Measurements from ENCODE around the gene COASY. TPM values are rescaled to one million over a fixed set of nuclear protein-coding genes. Genes with fewer than 3 reads are reported as not detected.

COASY gene
- total RNA-seq, 1 experiment from 2014 or later: 138 TPM

DNA sequence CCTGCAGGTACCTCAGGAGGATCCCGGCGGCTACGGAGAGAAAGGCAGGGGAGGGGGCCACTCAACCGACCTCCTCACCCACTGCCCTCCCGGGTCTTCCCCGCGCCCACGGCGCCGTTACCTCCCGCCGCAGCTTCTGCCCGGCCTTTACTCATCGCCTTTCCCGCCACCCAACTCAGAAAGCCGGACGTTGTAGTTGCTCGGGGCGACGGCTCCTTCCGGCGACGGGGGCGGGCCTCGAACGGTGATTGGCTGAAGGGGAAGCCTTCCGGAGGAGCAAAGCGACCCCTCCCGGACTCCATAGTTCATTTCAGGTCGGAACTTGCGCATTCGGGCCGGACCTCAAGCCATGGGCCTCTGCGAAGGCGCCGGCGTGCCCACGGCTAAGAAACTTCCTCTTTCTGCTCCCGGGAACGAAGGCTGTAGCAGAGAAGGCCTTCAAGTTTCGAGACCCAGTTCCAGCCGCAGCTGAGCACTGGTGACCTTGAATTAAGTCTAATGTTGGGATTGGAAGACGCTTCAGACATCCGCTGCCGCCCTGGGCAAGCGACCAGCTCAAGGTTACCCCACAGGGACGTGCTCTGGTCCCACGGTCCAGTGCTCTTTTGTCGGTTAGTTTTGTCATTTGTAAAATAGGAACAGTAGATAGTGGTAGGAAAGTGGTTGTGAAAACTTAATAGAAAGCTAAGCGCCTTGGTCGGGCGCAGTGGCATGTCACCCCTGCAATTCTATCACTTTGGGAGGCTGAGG is 15.8 kb downstream of the COASY start, which contains the start of gene PSMC3IP:
PSMC3IP (minus strand) TSS at position 198 of the 750 bp plus-strand sequence; CDS start at position 155, 43 bp downstream.
- peak; percentile 59 to 64 for TF ChIP-seq CTCF (IDR thresholded peaks at IDR 0.05; ENCODE audit: insufficient read depth in 1 of 2, low read depth in 1 of 2, low read length in 1 of 2, severe bottlenecking in 1 of 2, unreplicated experiment in 1 of 2)
- CTCF ChIA-PET: interaction anchor here (0.6 to 2.9 kb wide), 38 partner anchors 9 to 435 kb away, joined by 3 to 38 read pairs (median 5); partner anchors contain the start of genes BECN1, CAVIN1, CNTD1 and COA3
- Histone ChIP-seq H3K36me3 (ENCODE audit: control insufficient read depth, insufficient read depth, low read length) (peaks cover 6% of the 10 kb centered on the region), H3K9me3 (no peaks in the 10 kb centered on the region), H3K27me3 (replicated peaks; ENCODE audit: control insufficient read depth, insufficient read depth, low read length) (no peaks in the 10 kb centered on the region), H3K4me1 (peaks cover 4% of the 10 kb centered on the region), H3K4me3 (ENCODE audit: low read depth, low read length) (peak within 1 kb of the TSS; percentile 82)
- Mint-ChIP-seq H3K27me3 (ENCODE audit: insufficient read depth, unreplicated experiment) (no peaks in the 10 kb centered on the region), H3K4me1 (ENCODE audit: low read depth, unreplicated experiment) (peaks cover 23% of the 10 kb centered on the region), H3K36me3 (ENCODE audit: insufficient read depth, unreplicated experiment) (peaks cover 72% of the 10 kb centered on the region), H3K27ac (ENCODE audit: unreplicated experiment) (peak within 1 kb of the TSS; percentile 84), H3K4me3 (ENCODE audit: unreplicated experiment) (peak within 1 kb of the TSS; percentile 80), H3K9me3 (ENCODE audit: unreplicated experiment) (no peaks in the 10 kb centered on the region)
- intact Hi-C loops (cut with micrococcal nuclease; ENCODE audit: unreplicated experiment): loop anchor here (1.0 to 10.0 kb wide), 6 partner anchors 15 to 247 kb away; partner anchors contain the start of genes BECN1, COASY, RAMP2 and RETREG3
- BruUV-seq (replicated peaks): TSS peak; percentile 74
- peak; percentile 95 to 97 for DNase-seq
- POLR2A ChIA-PET: interaction anchor here (0.5 to 2.4 kb wide), 8 partner anchors 31 to 536 kb away, joined by 3 to 26 read pairs (median 4); partner anchors contain the start of genes BECN1, COA3, NAGLU and PLEKHH3

- POLR2A ChIA-PET: interaction anchor here (0.5 to 2.4 kb wide), 9 partner anchors 30 to 536 kb away, joined by 3 to 26 read pairs (median 4); partner anchors contain the start of genes BECN1, COA3, NAGLU and PLEKHH3
- peak overlapping the region; percentile 80 for H3K4me3 Mint-ChIP-seq (ENCODE audit: unreplicated experiment)
- no peaks in the 10 kb centered on the region for H3K27me3 Mint-ChIP-seq (ENCODE audit: insufficient read depth, unreplicated experiment)
- peak; percentile 90 to 93 for DNase-seq
- H3K27me3 ChIP-seq (replicated peaks; ENCODE audit: control insufficient read depth, insufficient read depth, low read length): no peaks in the 10 kb centered on the region
- H3K4me3 ChIP-seq (ENCODE audit: low read depth, low read length): peak overlapping the region; percentile 82
- peak; percentile 79 to 84 for TF ChIP-seq CTCF (IDR thresholded peaks at IDR 0.05; ENCODE audit: insufficient read depth in 1 of 2, low read depth in 1 of 2, low read length in 1 of 2, severe bottlenecking in 1 of 2, unreplicated experiment in 1 of 2)
- intact Hi-C loops (cut with micrococcal nuclease; ENCODE audit: unreplicated experiment): loop anchor here (1.0 to 10.0 kb wide), 5 partner anchors 30 to 246 kb away; partner anchors contain the start of genes BECN1, RAMP2, RETREG3 and TUBG1
- BruUV-seq (replicated peaks): no TSS peak
- peaks cover under 1% of the 10 kb centered on the region for H3K36me3 ChIP-seq (ENCODE audit: control insufficient read depth, insufficient read depth, low read length)
- peaks cover 4% of the 10 kb centered on the region for H3K4me1 ChIP-seq
- CTCF ChIA-PET: interaction anchor here (0.6 to 2.9 kb wide), 45 partner anchors 8 to 1983 kb away, joined by 3 to 38 read pairs (median 4); partner anchors contain the start of genes BECN1, CAVIN1, CNTD1 and COA3
- H3K9me3 Mint-ChIP-seq (ENCODE audit: unreplicated experiment): no peaks in the 10 kb centered on the region
- H3K27ac Mint-ChIP-seq (ENCODE audit: unreplicated experiment): peak overlapping the region; percentile 84
- H3K36me3 Mint-ChIP-seq (ENCODE audit: insufficient read depth, unreplicated experiment): peaks cover 72% of the 10 kb centered on the region
- H3K4me1 Mint-ChIP-seq (ENCODE audit: low read depth, unreplicated experiment): peaks cover 20% of the 10 kb centered on the region
- H3K9me3 ChIP-seq: no peaks in the 10 kb centered on the region
These were observed 16.4 kb downstream of the COASY start for GRCh38 chr17:42578282-42578869.

All from Caco-2 (cell line).